Caco-2 (cell line): Measurements from ENCODE around the gene TTC8. TPM values are rescaled to one million over a fixed set of nuclear protein-coding genes. Genes with fewer than 3 reads are reported as not detected.

ENCODE experiments used
- BruUV-seq: library from RNA; stranded (reverse); fragments of 400-500 nt; replicated peaks from 2 replicates; lab custom pipeline; 2021; lab: Mats Ljungman, UMichigan
- CTCF ChIA-PET: fragments of 300-600 bp; sonication (Branson Sonifier 250); formaldehyde crosslinking; loops from one replicate; lab custom pipeline; 2022; ENCODE audit warnings: antibody characterized with exemption; lab: Charles Lee
- POLR2A ChIA-PET: fragments of 300-600 bp; sonication (Branson Sonifier 250); formaldehyde crosslinking; loops from one replicate; lab custom pipeline; 2022; ENCODE audit warnings: antibody characterized with exemption; lab: Charles Lee
- DNase-seq, 2 experiments: peaks; one replicate each; pipeline versions ENCODE4 v3.0.0 to v3.0.0-alpha.2; 2020 to 2022
- H3K27me3 ChIP-seq: replicated peaks from 2 replicates; pipeline ENCODE4 v1.6.0; 2011; ENCODE audit warnings: low read length; ENCODE audit not compliant: control insufficient read depth, insufficient read depth
- H3K36me3 ChIP-seq: 2 replicates; pipeline ENCODE4 v1.5.1; 2011; ENCODE audit warnings: low read length; ENCODE audit not compliant: control insufficient read depth, insufficient read depth
- H3K4me1 ChIP-seq: fragments of 250-450 bp; sonication (Bioruptor Pico); 2 replicates; pipeline ENCODE4 v1.5.1; 2020; ENCODE audit warnings: mild to moderate bottlenecking
- H3K4me3 ChIP-seq: 2 replicates; pipeline ENCODE4 v1.5.1; 2011; ENCODE audit warnings: low read depth, mild to moderate bottlenecking, control low read depth, low read length
- H3K9me3 ChIP-seq: fragments of 250-450 bp; sonication (Bioruptor Pico); 2 replicates; pipeline ENCODE4 v1.5.1; 2020; ENCODE audit warnings: mild to moderate bottlenecking, moderate library complexity
- H3K27ac Mint-ChIP-seq: one replicate; pipeline ENCODE4 v1.8.0; 2022; ENCODE audit warnings: mixed read lengths; ENCODE audit not compliant: unreplicated experiment
- H3K27me3 Mint-ChIP-seq: one replicate; pipeline ENCODE4 v1.8.0; 2022; ENCODE audit warnings: mixed read lengths; ENCODE audit not compliant: insufficient read depth, unreplicated experiment
- H3K36me3 Mint-ChIP-seq: one replicate; pipeline ENCODE4 v1.8.0; 2022; ENCODE audit warnings: mild to moderate bottlenecking, mixed read lengths; ENCODE audit not compliant: insufficient read depth, unreplicated experiment
- H3K4me1 Mint-ChIP-seq: one replicate; pipeline ENCODE4 v1.8.0; 2022; ENCODE audit warnings: low read depth, mixed read lengths; ENCODE audit not compliant: unreplicated experiment
- H3K4me3 Mint-ChIP-seq: one replicate; pipeline ENCODE4 v1.8.0; 2022; ENCODE audit warnings: mild to moderate bottlenecking, moderate library complexity, mixed read lengths; ENCODE audit not compliant: unreplicated experiment
- H3K9me3 Mint-ChIP-seq: one replicate; pipeline ENCODE4 v1.8.0; 2022; ENCODE audit warnings: mixed read lengths; ENCODE audit not compliant: unreplicated experiment
- CTCF ChIP-seq, 2 experiments: fragments of 200-600 bp in 1 of 2; IDR thresholded peaks; 1 replicate in 1 of 2; 2 replicates in 1 of 2; pipeline versions ENCODE4 v1.5.1 to v1.8.0; 2011 to 2022; ENCODE audit warnings: antibody characterized with exemption in 1 of 2, control low read depth in 1 of 2, inconsistent platforms in 1 of 2, low read depth in 1 of 2, low read length in 1 of 2, mild to moderate bottlenecking in 1 of 2, moderate library complexity in 1 of 2; ENCODE audit not compliant: insufficient read depth in 1 of 2, severe bottlenecking in 1 of 2, unreplicated experiment in 1 of 2
- intact Hi-C: fragments of 100-400 bp; cut with micrococcal nuclease; formaldehyde crosslinking; loops from one replicate; pipeline ENCODE4 v1.10.0; 2022; ENCODE audit not compliant: unreplicated experiment
- total RNA-seq: library from RNA; stranded (reverse); gene quantifications from 2 replicates; pipeline ENCODE4 v1.2.3, GENCODE V29; 2022

Gene TTC8
- total RNA-seq, 1 experiment from 2014 or later, result 13.6 TPM

GRCh38 chr14:88908216-88908615, 83.8 kb downstream of the TTC8 start:
- H3K4me1 Mint-ChIP-seq, result no peaks in the 10 kb centered on the region
- Histone ChIP-seq H3K9me3 (no peaks in the 10 kb centered on the region; the same call in 1 of the 2 replicates), H3K4me3 (no peak overlapping the region), H3K36me3 (no peaks in the 10 kb centered on the region), H3K27me3 (no peaks in the 10 kb centered on the region; the same call in 1 of the 2 replicates), H3K4me1 (no peaks in the 10 kb centered on the region)
- H3K27ac Mint-ChIP-seq, result no peak overlapping the region
- ChIA-PET POLR2A (no interaction called here), CTCF (no interaction called here)
- H3K4me3 Mint-ChIP-seq, result no peak overlapping the region
- DNase-seq, result no peak
- intact Hi-C loops, result no loop called here
- no TSS peak for BruUV-seq
- no peaks in the 10 kb centered on the region for H3K9me3 Mint-ChIP-seq
- no peak for TF ChIP-seq CTCF (IDR thresholded peaks at IDR 0.05; ENCODE audit: insufficient read depth in 1 of 2, low read depth in 1 of 2, low read length in 1 of 2, severe bottlenecking in 1 of 2, unreplicated experiment in 1 of 2)
- no peaks in the 10 kb centered on the region for H3K27me3 Mint-ChIP-seq
- no peaks in the 10 kb centered on the region for H3K36me3 Mint-ChIP-seq

- H3K4me3 ChIP-seq, result no peak overlapping the region
- H3K9me3 ChIP-seq, result no peaks in the 10 kb centered on the region; the same call in 1 of the 2 replicates
- no peaks in the 10 kb centered on the region for H3K36me3 ChIP-seq
- BruUV-seq, result no TSS peak
- H3K27me3 ChIP-seq, result no peaks in the 10 kb centered on the region; the same call in 1 of the 2 replicates
- no peaks in the 10 kb centered on the region for H3K4me1 ChIP-seq
- H3K27me3 Mint-ChIP-seq, result peaks cover 4% of the 10 kb centered on the region
- POLR2A ChIA-PET, result no interaction called here
- H3K4me3 Mint-ChIP-seq, result no peak overlapping the region
- no peak for DNase-seq
- no peaks in the 10 kb centered on the region for H3K9me3 Mint-ChIP-seq
- no peak for TF ChIP-seq CTCF (IDR thresholded peaks at IDR 0.05; ENCODE audit: insufficient read depth in 1 of 2, low read depth in 1 of 2, low read length in 1 of 2, severe bottlenecking in 1 of 2, unreplicated experiment in 1 of 2)
- no peaks in the 10 kb centered on the region for H3K36me3 Mint-ChIP-seq
- CTCF ChIA-PET, result no interaction called here
- no peak overlapping the region for H3K27ac Mint-ChIP-seq
- intact Hi-C loops, result no loop called here
- no peaks in the 10 kb centered on the region for H3K4me1 Mint-ChIP-seq
Measured at GRCh38 chr14:88910386-88910785, 85.9 kb downstream of the TTC8 start.

GRCh38 chr14:88911809-88912208, 87.4 kb downstream of the TTC8 start:
- intact Hi-C loops, result no loop called here
- no peaks in the 10 kb centered on the region for H3K9me3 Mint-ChIP-seq
- H3K4me3 ChIP-seq, result no peak overlapping the region
- DNase-seq, result no peak
- H3K4me1 Mint-ChIP-seq, result no peaks in the 10 kb centered on the region
- no peaks in the 10 kb centered on the region for H3K36me3 ChIP-seq
- H3K36me3 Mint-ChIP-seq, result no peaks in the 10 kb centered on the region
- ChIA-PET CTCF (no interaction called here), POLR2A (no interaction called here)
- H3K4me3 Mint-ChIP-seq, result no peak overlapping the region
- no peak overlapping the region for H3K27ac Mint-ChIP-seq
- no TSS peak for BruUV-seq
- no peaks in the 10 kb centered on the region; the same call in 1 of the 2 replicates for H3K9me3 ChIP-seq
- TF ChIP-seq CTCF (IDR thresholded peaks at IDR 0.05; ENCODE audit: insufficient read depth in 1 of 2, low read depth in 1 of 2, low read length in 1 of 2, severe bottlenecking in 1 of 2, unreplicated experiment in 1 of 2), result no peak
- H3K27me3 Mint-ChIP-seq, result peaks cover 4% of the 10 kb centered on the region
- no peaks in the 10 kb centered on the region for H3K4me1 ChIP-seq
- H3K27me3 ChIP-seq, result no peaks in the 10 kb centered on the region; the same call in 1 of the 2 replicates
